GM20000 (cell line): ENCODE results near the gene MRPL48.

ENCODE experiments used
- DNase-seq: peaks from one replicate; pipeline ENCODE4 v3.0.0; 2012; ENCODE audit warnings: low spot score
- TF ChIP-seq, protein P1 (sequence below): IDR thresholded peaks from 2 replicates; pipeline ENCODE4 v1.5.1; 2012; ENCODE audit warnings: mild to moderate bottlenecking, control low read depth; ENCODE audit errors: extremely low read depth, missing control alignments

Gene MRPL48

DNA sequence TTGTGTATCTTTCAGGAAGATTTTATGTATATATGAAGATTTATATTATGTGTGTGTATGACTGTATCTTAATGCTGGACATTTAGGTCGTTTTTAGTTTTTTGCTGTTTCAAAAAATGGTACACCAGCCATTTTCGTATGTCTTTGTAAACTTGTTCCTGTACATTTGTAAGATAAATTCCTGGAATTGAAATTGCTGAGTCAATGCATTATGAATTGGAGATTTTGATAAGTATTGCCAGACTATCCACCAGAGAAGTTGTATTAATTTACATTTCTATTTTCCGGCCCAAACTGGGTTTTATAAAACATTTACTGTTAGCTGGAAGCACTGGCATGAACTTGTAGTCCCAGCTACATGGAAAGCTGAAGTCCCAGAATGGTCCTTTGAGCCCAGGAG is 24.6 kb downstream of the MRPL48 start:
- TF ChIP-seq, protein P1, sequence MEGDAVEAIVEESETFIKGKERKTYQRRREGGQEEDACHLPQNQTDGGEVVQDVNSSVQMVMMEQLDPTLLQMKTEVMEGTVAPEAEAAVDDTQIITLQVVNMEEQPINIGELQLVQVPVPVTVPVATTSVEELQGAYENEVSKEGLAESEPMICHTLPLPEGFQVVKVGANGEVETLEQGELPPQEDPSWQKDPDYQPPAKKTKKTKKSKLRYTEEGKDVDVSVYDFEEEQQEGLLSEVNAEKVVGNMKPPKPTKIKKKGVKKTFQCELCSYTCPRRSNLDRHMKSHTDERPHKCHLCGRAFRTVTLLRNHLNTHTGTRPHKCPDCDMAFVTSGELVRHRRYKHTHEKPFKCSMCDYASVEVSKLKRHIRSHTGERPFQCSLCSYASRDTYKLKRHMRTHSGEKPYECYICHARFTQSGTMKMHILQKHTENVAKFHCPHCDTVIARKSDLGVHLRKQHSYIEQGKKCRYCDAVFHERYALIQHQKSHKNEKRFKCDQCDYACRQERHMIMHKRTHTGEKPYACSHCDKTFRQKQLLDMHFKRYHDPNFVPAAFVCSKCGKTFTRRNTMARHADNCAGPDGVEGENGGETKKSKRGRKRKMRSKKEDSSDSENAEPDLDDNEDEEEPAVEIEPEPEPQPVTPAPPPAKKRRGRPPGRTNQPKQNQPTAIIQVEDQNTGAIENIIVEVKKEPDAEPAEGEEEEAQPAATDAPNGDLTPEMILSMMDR: no peak
- DNase-seq: no peak

DNA sequence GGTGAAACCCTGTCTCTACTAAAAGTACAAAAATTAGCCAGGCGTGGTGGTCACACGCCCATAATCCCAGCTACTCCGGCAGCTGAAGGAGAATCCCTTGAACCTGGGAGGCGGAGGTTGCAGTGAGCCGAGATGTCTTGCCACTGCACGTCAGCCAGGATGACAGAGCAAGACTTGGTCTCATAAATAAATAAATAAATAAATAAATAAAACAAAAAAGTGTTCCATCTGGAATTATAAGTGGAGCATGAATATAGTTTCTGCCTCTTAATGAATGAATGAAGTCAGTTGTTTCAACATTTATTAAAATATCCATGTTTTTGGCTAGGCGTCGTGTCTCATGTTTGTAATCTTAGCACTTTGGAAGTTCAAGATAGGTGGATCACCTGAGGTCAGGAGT is 27.1 kb downstream of the MRPL48 start:
- DNase-seq: no peak
- TF ChIP-seq, protein P1: no peak

DNA sequence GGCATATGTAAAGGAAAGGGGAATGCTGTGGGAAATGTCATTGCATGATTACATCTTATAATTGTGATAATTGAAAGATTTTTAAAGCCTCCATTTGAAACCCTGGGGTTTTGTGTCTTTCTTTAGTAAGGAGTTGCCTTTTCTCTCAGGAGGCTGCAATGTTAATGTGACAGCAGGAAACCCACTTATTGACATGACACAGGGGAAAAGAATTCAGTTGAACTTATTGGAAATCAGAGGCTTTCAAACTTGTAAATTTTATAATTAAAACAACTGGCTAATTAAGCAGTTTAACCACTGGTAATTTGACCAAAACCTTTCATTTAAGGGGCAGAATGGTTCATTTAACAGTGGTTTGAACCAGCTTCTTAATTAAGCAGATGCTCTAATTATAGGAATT is 31.2 kb downstream of the MRPL48 start:
- DNase-seq: no peak
- TF ChIP-seq, protein P1: no peak

DNA sequence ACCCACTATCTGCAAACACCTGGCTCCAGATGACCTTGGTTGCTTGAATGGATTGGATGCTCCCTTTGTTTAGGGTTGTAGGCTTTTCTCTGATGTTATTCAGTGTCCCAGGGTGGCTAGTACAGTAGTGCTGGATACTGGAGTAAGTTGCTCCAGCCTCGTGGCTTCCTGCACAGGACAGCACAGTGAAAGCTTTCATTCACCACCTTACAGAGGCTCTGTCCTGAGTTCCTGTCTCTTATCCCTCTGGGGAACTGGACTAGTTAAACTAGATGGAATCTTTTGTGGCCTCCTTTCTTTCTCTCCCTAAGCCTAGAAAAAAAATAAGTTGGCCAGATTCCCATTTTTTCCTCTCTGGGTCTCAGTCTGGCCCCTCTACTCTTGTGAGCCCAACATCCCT is 42.6 kb downstream of the MRPL48 start:
- DNase-seq: no peak
- TF ChIP-seq, protein P1: no peak

DNA sequence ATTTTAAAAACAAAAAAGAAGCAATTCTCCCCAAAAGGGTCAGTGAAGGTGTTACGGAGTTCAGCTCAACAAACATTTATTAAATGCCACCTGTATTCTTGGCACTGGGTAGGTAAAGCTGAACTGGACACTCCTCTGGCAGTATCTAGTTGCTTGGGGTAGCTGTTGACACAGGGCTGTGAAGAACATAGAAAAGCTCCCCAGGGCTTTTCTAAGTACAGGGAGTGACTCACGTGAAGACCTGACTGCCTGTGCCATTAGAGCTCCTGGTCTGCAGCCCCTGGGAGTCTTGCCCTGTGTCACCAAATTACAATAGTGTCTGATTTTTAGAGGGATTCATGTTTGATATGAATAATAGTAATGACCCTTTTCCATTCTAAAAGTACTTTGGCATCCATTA is 45.4 kb downstream of the MRPL48 start:
- TF ChIP-seq, protein P1: no peak
- no peak for DNase-seq

DNA sequence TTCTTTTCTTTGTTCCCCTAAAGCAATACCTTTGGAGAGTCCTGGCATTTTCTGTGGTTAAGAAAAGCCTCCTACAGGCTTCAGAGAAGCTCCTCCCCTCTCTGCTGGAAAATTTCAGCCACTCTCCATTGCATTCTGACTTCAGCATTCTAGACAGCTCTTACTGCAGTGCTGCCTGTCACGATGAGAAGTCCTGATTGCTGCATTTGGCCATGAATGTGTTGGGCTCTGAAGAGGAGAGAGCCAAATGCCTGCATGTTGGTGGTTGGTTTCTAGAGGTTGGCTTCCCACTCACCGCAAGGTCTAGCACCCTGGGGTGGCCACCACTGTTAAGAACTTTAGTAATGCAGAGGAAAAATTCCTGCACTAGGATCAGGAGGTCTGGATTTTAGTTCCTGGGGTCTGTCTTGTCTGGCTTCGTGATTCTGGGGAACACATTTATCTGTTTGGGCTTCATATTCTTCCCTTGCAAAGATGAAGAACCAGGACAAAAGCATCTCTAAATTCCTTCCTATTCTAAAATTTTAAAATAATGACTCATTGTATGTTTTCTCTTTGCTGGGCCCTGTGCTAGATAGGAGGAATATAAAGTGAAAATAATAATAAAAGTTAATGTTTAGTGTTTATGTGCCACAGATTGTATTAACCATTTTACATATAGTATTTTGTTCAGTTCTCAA is 50.9 kb downstream of the MRPL48 start:
- DNase-seq: no peak
- TF ChIP-seq, protein P1: no peak

DNA sequence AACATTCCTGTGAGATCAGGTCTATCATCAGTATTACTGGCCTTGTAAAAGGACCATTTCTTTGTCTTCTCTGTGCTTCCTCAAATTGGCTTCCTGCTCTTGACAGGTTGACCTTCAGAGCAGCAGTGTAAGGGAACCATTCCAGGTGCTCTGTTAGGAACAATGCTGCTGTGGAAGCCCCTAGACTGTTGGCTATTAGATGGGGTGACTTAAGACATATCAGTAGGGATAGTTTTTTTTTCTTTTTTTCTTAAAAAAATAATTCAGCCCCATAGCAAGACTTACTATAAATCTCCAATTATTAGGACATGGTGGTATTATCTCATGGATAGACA is 51.4 kb downstream of the MRPL48 start:
- no peak for DNase-seq
- TF ChIP-seq, protein P1: no peak
